GM19452 (cell line): ENCODE data around the gene YY2.
"Not testable (repeated sequence)": the region's sequence is repeated elsewhere in the genome, so short reads cannot be mapped to it uniquely, and the experiment has no call there.

Experiments used
- ATAC-seq: cut with Tn5 transposase; IDR thresholded peaks from one replicate; pipeline ENCODE4 v1.9.1; 2021; ENCODE audit not compliant: unreplicated experiment

The YY2 gene

GRCh38 chrX:21873063-21873775, 17.4 kb downstream of the YY2 start:
- no peak for ATAC-seq

- ATAC-seq: not testable (repeated sequence)
These were observed 18.4 kb downstream of the YY2 start for GRCh38 chrX:21874182-21874581.

GRCh38 chrX:21875013-21875412, 19.2 kb downstream of the YY2 start:
- ATAC-seq: no peak

GRCh38 chrX:21881881-21882574, 26.2 kb downstream of the YY2 start:
- no peak for ATAC-seq

GRCh38 chrX:21883258-21883657, 27.5 kb downstream of the YY2 start:
- no peak for ATAC-seq

- ATAC-seq: no peak
These were observed 29.8 kb downstream of the YY2 start for GRCh38 chrX:21885568-21885967.

GRCh38 chrX:21905313-21905712, 49.5 kb downstream of the YY2 start:
- ATAC-seq: no peak

GRCh38 chrX:21905953-21906352, 50.2 kb downstream of the YY2 start:
- ATAC-seq: no peak

- no peak for ATAC-seq
These were observed 51.5 kb downstream of the YY2 start for GRCh38 chrX:21907260-21907659.
